ENCODE results near the gene PTPRT.

Gene PTPRT

GRCh38 chr20:42341654-42342053 lies 848.1 kb downstream of the PTPRT start:
- ATAC-seq (replicated peaks; ENCODE audit: extremely low read depth, poor library complexity, severe bottlenecking) (no peak), DNase-seq (ENCODE audit: low spot score in 2 of 2) (no peak)
- no peak overlapping the region for H3K27ac Mint-ChIP-seq (ENCODE audit: low read depth)
- peaks cover 16% of the 10 kb centered on the region for H3K9me3 Mint-ChIP-seq
- no peaks in the 10 kb centered on the region for H3K4me1 Mint-ChIP-seq
- no peaks in the 10 kb centered on the region for H3K36me3 Mint-ChIP-seq (ENCODE audit: insufficient read depth)
- H3K27me3 Mint-ChIP-seq: no peaks in the 10 kb centered on the region
- no peak overlapping the region for H3K4me3 Mint-ChIP-seq

- DNase-seq (ENCODE audit: low spot score in 2 of 2): no peak
- Mint-ChIP-seq H3K9me3 (peaks cover 22% of the 10 kb centered on the region), H3K4me3 (no peak overlapping the region), H3K36me3 (ENCODE audit: insufficient read depth) (no peaks in the 10 kb centered on the region), H3K27ac (ENCODE audit: low read depth) (no peak overlapping the region), H3K27me3 (no peaks in the 10 kb centered on the region), H3K4me1 (no peaks in the 10 kb centered on the region)
- ATAC-seq (replicated peaks; ENCODE audit: extremely low read depth, poor library complexity, severe bottlenecking): no peak
Measured at GRCh38 chr20:42340368-42340767, 849.3 kb downstream of the PTPRT start.

GRCh38 chr20:42338294-42339201 lies 851.2 kb downstream of the PTPRT start:
- Mint-ChIP-seq H3K9me3 (peaks cover 22% of the 10 kb centered on the region), H3K36me3 (ENCODE audit: insufficient read depth) (no peaks in the 10 kb centered on the region)

GRCh38 chr20:42336576-42336975 lies 853.1 kb downstream of the PTPRT start:
- no peaks in the 10 kb centered on the region for H3K36me3 Mint-ChIP-seq (ENCODE audit: insufficient read depth)
- no peaks in the 10 kb centered on the region for H3K4me1 Mint-ChIP-seq
- H3K4me3 Mint-ChIP-seq: no peak overlapping the region
- ATAC-seq (replicated peaks; ENCODE audit: extremely low read depth, poor library complexity, severe bottlenecking) (no peak), DNase-seq (ENCODE audit: low spot score in 2 of 2) (no peak)
- no peak overlapping the region for H3K27ac Mint-ChIP-seq (ENCODE audit: low read depth)
- H3K27me3 Mint-ChIP-seq: no peaks in the 10 kb centered on the region
- H3K9me3 Mint-ChIP-seq: peaks cover 11% of the 10 kb centered on the region

More at GRCh38 chr20:42338294-42339201, 851.2 kb downstream of the PTPRT start:
- no peak overlapping the region for H3K4me3 Mint-ChIP-seq
- no peaks in the 10 kb centered on the region for H3K27me3 Mint-ChIP-seq
- no peak overlapping the region for H3K27ac Mint-ChIP-seq (ENCODE audit: low read depth)
- ATAC-seq (replicated peaks; ENCODE audit: extremely low read depth, poor library complexity, severe bottlenecking) (no peak), DNase-seq (ENCODE audit: low spot score in 2 of 2) (no peak)
- H3K4me1 Mint-ChIP-seq: no peaks in the 10 kb centered on the region

- Mint-ChIP-seq H3K9me3 (peaks cover 19% of the 10 kb centered on the region), H3K4me1 (no peaks in the 10 kb centered on the region), H3K27ac (ENCODE audit: low read depth) (no peak overlapping the region), H3K4me3 (no peak overlapping the region), H3K27me3 (no peaks in the 10 kb centered on the region), H3K36me3 (ENCODE audit: insufficient read depth) (peaks cover 1% of the 10 kb centered on the region)
- no peak for DNase-seq (ENCODE audit: low spot score in 2 of 2)
- no peak for ATAC-seq (replicated peaks; ENCODE audit: extremely low read depth, poor library complexity, severe bottlenecking)
Measured at GRCh38 chr20:42319252-42320013, 870.3 kb downstream of the PTPRT start.

GRCh38 chr20:42313704-42314103 lies 876.0 kb downstream of the PTPRT start:
- peaks cover 31% of the 10 kb centered on the region for H3K9me3 Mint-ChIP-seq
- no peak overlapping the region for H3K27ac Mint-ChIP-seq (ENCODE audit: low read depth)
- ATAC-seq (replicated peaks; ENCODE audit: extremely low read depth, poor library complexity, severe bottlenecking): no peak
- H3K4me1 Mint-ChIP-seq: no peaks in the 10 kb centered on the region
- no peak for DNase-seq (ENCODE audit: low spot score in 2 of 2)
- peaks cover 1% of the 10 kb centered on the region for H3K36me3 Mint-ChIP-seq (ENCODE audit: insufficient read depth)
- H3K27me3 Mint-ChIP-seq: no peaks in the 10 kb centered on the region
- H3K4me3 Mint-ChIP-seq: no peak overlapping the region

GRCh38 chr20:42309050-42309449 lies 880.7 kb downstream of the PTPRT start:
- Mint-ChIP-seq H3K4me3 (no peak overlapping the region), H3K4me1 (no peaks in the 10 kb centered on the region), H3K27ac (ENCODE audit: low read depth) (no peak overlapping the region), H3K27me3 (no peaks in the 10 kb centered on the region), H3K36me3 (ENCODE audit: insufficient read depth) (no peaks in the 10 kb centered on the region), H3K9me3 (peaks cover 27% of the 10 kb centered on the region)
- no peak for ATAC-seq (replicated peaks; ENCODE audit: extremely low read depth, poor library complexity, severe bottlenecking)
- no peak for DNase-seq (ENCODE audit: low spot score in 2 of 2)

- H3K9me3 Mint-ChIP-seq: peaks cover 27% of the 10 kb centered on the region
- no peaks in the 10 kb centered on the region for H3K36me3 Mint-ChIP-seq (ENCODE audit: insufficient read depth)
- DNase-seq (ENCODE audit: low spot score in 2 of 2) (no peak), ATAC-seq (replicated peaks; ENCODE audit: extremely low read depth, poor library complexity, severe bottlenecking) (no peak)
- no peaks in the 10 kb centered on the region for H3K4me1 Mint-ChIP-seq
- H3K4me3 Mint-ChIP-seq: no peak overlapping the region
- H3K27me3 Mint-ChIP-seq: no peaks in the 10 kb centered on the region
- H3K27ac Mint-ChIP-seq (ENCODE audit: low read depth): no peak overlapping the region
Measured at GRCh38 chr20:42308171-42308570, 881.5 kb downstream of the PTPRT start.

GRCh38 chr20:42295592-42295991 lies 894.1 kb downstream of the PTPRT start:
- H3K27ac Mint-ChIP-seq (ENCODE audit: low read depth): no peak overlapping the region
- DNase-seq (ENCODE audit: low spot score in 2 of 2) (no peak), ATAC-seq (replicated peaks; ENCODE audit: extremely low read depth, poor library complexity, severe bottlenecking) (no peak)
- no peaks in the 10 kb centered on the region for H3K36me3 Mint-ChIP-seq (ENCODE audit: insufficient read depth)
- H3K4me3 Mint-ChIP-seq: no peak overlapping the region
- H3K4me1 Mint-ChIP-seq: no peaks in the 10 kb centered on the region
- H3K9me3 Mint-ChIP-seq: peaks cover 12% of the 10 kb centered on the region
- H3K27me3 Mint-ChIP-seq: no peaks in the 10 kb centered on the region

GRCh38 chr20:42294976-42295375 lies 894.7 kb downstream of the PTPRT start:
- Mint-ChIP-seq H3K27ac (ENCODE audit: low read depth) (no peak overlapping the region), H3K27me3 (no peaks in the 10 kb centered on the region), H3K36me3 (ENCODE audit: insufficient read depth) (no peaks in the 10 kb centered on the region), H3K4me1 (no peaks in the 10 kb centered on the region), H3K9me3 (peaks cover 13% of the 10 kb centered on the region), H3K4me3 (no peak overlapping the region)
- ATAC-seq (replicated peaks; ENCODE audit: extremely low read depth, poor library complexity, severe bottlenecking) (no peak), DNase-seq (ENCODE audit: low spot score in 2 of 2) (no peak)

GRCh38 chr20:42281801-42282200 lies 907.9 kb downstream of the PTPRT start:
- ATAC-seq (replicated peaks; ENCODE audit: extremely low read depth, poor library complexity, severe bottlenecking) (no peak), DNase-seq (ENCODE audit: low spot score in 2 of 2) (no peak)
- Mint-ChIP-seq H3K36me3 (ENCODE audit: insufficient read depth) (no peaks in the 10 kb centered on the region), H3K27ac (ENCODE audit: low read depth) (no peak overlapping the region), H3K27me3 (no peaks in the 10 kb centered on the region), H3K9me3 (peaks cover 15% of the 10 kb centered on the region), H3K4me3 (no peak overlapping the region), H3K4me1 (no peaks in the 10 kb centered on the region)

- no peaks in the 10 kb centered on the region for H3K4me1 Mint-ChIP-seq
- no peak for DNase-seq (ENCODE audit: low spot score in 2 of 2)
- no peak overlapping the region for H3K4me3 Mint-ChIP-seq
- no peak for ATAC-seq (replicated peaks; ENCODE audit: extremely low read depth, poor library complexity, severe bottlenecking)
- H3K36me3 Mint-ChIP-seq (ENCODE audit: insufficient read depth): no peaks in the 10 kb centered on the region
- no peaks in the 10 kb centered on the region for H3K27me3 Mint-ChIP-seq
- H3K9me3 Mint-ChIP-seq: peaks cover 24% of the 10 kb centered on the region
- no peak overlapping the region for H3K27ac Mint-ChIP-seq (ENCODE audit: low read depth)
Measured at GRCh38 chr20:42276718-42277602, 912.7 kb downstream of the PTPRT start.
